ENCODE data around the gene CRISPLD2.

The CRISPLD2 gene

DNA sequence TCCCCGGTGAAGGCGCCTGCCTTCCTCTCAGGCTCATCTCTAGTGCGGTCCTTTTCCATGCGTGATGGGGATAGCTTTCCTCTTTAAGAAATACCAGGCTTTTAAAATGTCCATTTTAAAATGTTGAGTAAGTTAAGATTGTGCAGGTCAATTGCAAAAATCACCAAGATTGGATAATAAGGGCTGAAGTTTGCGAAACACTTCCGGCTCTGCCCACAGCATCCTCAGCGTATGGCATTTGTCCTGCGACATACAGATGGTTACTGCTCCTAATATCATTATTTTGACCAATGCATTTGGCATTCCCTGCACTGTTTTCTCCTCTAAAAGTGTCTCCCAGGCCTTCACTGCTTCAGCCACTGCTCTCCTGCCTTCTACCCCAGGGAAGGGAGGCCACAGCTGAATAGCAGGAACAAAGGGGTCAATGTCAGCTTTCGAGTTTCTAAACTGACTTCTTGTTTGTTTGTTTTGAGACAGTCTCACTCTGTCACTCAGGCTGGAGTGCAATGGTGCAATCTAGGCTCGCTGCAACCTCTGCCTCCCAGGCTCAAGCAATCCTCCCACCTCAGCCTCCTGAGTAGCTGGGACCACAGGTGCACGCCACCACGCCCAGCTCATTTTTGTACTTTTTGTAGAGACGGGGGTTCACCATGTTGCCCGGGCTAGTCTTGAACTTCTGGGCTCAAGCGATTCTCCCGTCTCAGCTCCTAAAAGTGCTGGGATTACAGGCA lies 91.9 kb downstream of the CRISPLD2 start:
- no peak for FAIRE-seq
- no peak for TF ChIP-seq POLR2A (IDR thresholded peaks at IDR 0.05; ENCODE audit: low read depth, low read length)
- no peak for DNase-seq (ENCODE audit: insufficient read length, low spot score)

DNA sequence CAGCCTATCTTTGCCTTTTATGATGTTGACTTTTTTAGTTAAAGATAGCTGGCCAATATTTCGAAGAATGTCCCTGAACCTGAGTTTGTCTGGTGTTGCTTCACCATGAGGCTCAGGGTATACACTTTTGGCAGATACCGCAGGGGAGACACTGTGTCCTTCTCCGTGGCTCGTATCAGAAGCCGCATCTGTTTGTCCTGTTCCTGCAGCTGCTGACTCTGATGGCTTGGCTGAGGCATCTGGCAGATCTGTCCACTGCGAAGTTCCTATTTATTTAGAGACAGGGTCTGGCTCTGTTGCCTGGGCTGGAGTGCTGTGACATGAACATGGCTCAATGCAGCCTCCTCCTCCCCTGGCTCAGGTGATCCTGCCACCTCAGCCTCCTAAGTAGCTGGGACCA lies 93.5 kb downstream of the CRISPLD2 start:
- TF ChIP-seq POLR2A (IDR thresholded peaks at IDR 0.05; ENCODE audit: low read depth, low read length): no peak
- DNase-seq (ENCODE audit: insufficient read length, low spot score): no peak
- FAIRE-seq: no peak

DNA sequence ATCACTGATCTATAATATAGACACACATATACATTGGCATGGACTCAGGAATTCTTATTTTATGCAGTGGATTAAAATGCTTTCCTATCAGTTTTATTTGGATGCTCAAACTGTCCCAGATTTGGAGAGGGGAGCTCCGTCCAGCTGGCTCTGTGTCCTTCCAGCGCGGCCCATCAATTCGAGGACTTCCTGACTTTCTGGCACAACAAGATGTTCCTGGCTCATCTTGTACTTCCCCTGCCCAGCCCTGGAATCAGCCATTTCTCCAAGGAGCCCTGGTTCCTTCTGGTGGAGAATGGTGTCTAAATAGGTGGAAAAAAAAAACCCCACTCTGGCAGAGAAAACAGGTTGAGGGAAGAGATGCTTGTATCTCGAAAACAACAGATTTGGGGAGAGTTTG lies 94.5 kb downstream of the CRISPLD2 start:
- no peak for DNase-seq (ENCODE audit: insufficient read length, low spot score)
- TF ChIP-seq POLR2A (IDR thresholded peaks at IDR 0.05; ENCODE audit: low read depth, low read length): no peak

DNA sequence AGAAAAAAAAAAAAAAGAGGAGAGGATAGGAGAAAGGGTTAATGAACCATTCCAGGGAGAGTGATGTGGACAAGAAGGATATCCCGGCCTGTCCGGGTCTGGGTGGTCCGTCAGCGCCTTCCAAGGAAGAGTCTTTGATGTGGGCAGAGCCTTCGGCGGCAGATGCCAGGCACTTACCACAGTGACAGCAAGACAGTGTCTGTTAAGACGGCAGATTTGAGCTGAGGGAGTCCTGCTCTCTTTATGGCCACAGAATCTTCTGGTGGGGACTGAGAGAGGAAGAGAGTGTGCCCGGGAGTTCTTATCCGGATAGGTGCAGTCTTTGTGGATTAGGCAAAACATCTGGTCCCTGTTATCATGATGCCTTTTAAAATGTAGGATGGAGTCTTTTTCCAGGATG lies 96.4 kb downstream of the CRISPLD2 start:
- TF ChIP-seq POLR2A (IDR thresholded peaks at IDR 0.05; ENCODE audit: low read depth, low read length): no peak
- no peak for FAIRE-seq
- DNase-seq (ENCODE audit: insufficient read length, low spot score): no peak

More for the DNA sequence above, 94.5 kb downstream of the CRISPLD2 start:
- no peak for FAIRE-seq

DNA sequence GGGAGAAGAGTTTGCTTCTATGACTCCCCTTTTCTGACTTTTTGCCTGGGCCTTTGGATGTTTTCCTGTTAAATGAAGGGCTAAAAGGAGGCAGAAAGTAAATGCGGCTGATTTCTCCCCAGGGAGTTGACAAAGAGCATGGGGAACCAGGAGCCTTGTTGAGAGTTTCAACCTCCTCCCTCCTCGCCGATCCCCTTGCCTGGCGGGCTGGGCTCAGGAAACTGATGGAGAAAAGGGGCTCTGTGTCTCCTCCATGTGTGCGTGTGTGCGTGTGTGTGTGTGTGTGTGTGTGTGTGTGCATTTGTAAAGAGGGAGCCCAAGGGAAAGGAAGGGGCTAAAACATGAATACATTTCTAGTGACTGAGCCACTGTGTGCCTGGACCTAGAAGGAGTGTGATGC lies 97.1 kb downstream of the CRISPLD2 start:
- DNase-seq (ENCODE audit: insufficient read length, low spot score) (no peak), FAIRE-seq (no peak)
- no peak for TF ChIP-seq POLR2A (IDR thresholded peaks at IDR 0.05; ENCODE audit: low read depth, low read length)

DNA sequence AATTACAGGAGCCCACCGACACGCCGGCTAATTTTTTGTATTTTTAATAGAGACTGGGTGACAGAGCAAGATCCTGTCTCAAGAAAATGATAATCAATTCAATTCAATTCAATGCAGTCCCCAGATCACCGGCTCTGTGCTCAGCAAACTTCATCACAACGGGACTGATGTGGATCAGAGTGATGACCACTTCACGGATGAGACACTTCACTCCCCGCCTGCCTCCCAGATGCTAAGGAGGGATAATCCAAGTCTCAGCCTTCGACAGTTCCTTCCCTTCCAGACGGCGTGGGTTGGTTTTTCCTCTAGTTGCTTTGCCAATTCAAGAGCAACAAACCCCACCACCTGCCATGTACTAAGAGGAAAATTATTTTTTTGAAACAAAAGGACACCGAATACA lies 97.7 kb downstream of the CRISPLD2 start:
- DNase-seq (ENCODE audit: insufficient read length, low spot score): no peak
- no peak for TF ChIP-seq POLR2A (IDR thresholded peaks at IDR 0.05; ENCODE audit: low read depth, low read length)
- FAIRE-seq: no peak

DNA sequence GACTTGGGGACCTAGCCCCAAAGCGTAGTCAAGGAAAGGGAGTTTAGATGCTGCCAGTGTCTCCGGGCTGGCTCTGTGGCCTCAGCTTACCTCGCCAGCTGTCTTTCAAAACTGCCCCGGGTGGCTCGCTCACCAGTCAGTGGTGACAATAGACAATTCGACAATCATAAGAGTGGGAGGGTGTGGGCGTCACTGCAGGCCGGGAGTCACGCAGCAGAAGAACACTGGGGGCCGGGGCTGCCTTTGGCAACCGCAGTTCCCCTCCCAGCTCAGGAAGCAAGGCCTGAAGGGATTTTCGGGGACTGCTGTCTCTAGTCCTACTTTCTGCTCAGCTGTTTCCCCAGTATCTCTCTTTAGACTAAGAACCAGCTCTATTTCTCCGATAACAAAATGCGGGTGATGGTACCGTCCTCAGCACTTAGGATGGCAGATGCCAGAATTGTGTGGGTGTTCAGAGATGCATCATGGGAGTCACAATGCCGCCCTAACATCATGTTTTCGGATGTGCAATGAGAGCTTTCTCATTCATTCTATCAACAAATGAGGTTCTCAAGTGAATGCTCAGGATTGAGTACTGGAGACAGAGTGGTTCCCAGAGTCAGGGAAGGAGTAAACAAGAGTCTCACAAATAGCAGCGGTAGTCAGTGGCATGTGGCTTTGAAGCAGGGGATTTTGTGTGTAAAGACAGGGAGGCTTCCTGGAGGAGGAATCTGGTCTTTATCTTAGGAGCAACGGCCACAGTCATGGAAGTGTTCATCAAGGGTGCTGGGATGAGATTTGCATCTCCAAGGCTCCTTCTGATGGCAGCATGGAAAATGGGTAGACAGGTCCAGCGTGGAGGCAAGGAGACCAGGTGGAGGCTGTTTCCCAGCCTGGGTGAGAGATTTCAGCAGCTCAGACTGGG lies 98.5 kb downstream of the CRISPLD2 start:
- TF ChIP-seq POLR2A (IDR thresholded peaks at IDR 0.05; ENCODE audit: low read depth, low read length): no peak
- FAIRE-seq (no peak), DNase-seq (ENCODE audit: insufficient read length, low spot score) (no peak)

DNA sequence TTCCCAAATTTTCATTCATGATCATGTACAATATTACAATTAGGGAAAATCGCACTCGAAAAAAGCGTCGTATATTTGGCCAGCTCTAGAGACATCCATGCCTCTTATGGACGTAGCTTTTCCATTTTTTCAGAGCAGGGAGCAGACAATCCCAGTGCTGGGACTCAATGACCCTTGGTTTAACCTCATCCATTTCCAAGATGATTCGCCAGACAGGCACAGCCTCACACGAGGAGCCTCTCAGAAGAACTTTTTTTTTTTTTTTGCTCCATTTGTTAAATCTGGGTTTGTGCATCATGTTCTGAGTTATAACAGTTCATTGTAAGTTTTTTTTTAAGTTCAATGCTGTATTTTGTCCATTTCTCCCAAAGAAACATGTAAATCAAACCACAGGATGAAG lies 99.5 kb downstream of the CRISPLD2 start:
- no peak for TF ChIP-seq POLR2A (IDR thresholded peaks at IDR 0.05; ENCODE audit: low read depth, low read length)
- DNase-seq (ENCODE audit: insufficient read length, low spot score) (no peak), FAIRE-seq (no peak)

DNA sequence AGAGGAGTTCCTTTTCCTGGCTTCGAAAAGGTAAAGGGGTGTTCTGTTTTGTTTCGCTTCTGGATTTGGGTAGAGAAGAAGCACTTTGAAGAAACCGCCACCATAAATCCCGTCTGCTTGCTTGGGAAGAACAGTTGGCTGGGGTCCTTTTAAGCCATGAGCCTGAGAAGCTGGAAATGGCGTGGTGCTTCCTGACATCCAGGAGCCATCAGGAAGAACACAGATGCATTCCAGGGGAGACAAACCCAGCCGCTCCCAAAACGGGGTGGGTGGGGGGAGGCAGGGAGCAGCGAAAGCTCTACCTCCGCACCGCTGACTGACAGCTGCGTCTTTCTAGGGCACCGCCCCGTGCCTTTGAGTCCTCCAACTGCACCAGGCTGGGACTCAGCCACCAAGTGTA lies 99.9 kb downstream of the CRISPLD2 start:
- no peak for TF ChIP-seq POLR2A (IDR thresholded peaks at IDR 0.05; ENCODE audit: low read depth, low read length)
- FAIRE-seq (no peak), DNase-seq (ENCODE audit: insufficient read length, low spot score) (no peak)

DNA sequence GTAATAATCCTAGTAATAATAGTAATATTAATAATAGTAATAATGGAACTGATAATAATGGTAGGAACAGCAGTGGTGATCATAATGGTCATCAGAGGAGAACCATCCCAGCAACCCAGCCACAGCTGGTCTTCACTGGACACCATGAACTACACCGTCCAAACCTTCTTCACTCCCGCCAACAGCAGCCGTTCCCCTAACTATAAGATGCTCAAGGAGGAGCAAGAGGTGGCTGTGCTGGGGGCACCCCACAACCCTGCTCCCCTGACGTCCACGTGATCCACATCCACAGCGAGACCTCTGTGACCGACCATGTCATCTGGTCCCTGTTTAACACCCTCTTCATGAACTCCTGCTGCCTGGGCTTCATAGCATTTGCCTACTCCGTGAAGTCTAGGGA lies 100.5 kb downstream of the CRISPLD2 start:
- TF ChIP-seq POLR2A (IDR thresholded peaks at IDR 0.05; ENCODE audit: low read depth, low read length): no peak
- no peak for FAIRE-seq
- no peak for DNase-seq (ENCODE audit: insufficient read length, low spot score)

DNA sequence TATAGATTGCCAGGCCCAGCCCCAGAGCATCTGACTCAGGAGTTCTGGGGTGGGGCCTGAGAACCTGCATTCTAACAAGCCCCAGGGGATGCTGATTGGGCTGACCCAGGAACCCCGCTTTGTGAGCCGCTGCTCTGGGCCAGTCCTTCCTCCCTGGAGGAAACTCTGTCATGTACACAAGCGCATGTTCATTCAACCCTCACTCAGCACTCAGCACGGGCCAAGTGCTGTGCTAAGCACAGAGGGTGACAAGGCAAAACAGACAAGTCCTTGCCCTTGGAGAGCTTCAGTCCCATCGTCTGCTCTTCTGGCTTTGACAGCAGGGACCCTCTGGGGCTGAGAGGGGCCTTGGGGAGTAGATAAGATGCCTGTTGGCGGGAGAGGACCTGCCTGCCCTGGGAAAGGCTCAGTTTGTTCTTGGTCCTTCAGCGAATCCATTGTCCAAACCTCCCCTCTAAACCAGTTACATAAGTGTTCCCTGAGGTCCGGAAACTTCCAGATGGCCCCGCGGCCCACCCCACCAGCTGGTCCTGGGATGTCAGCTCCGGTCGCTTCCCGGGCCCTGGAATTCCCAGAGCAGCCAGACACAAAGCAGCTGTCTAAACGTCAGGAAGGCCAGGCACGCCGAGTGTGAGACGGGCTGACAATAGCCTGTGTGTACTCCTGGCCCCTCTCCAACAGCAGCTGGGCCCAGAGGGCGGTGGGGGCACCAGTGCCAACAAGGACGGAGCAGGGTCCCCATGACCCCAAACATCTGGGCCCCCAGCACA lies 102.8 kb downstream of the CRISPLD2 start:
- TF ChIP-seq POLR2A (IDR thresholded peaks at IDR 0.05; ENCODE audit: low read depth, low read length): no peak
- FAIRE-seq: no peak

DNA sequence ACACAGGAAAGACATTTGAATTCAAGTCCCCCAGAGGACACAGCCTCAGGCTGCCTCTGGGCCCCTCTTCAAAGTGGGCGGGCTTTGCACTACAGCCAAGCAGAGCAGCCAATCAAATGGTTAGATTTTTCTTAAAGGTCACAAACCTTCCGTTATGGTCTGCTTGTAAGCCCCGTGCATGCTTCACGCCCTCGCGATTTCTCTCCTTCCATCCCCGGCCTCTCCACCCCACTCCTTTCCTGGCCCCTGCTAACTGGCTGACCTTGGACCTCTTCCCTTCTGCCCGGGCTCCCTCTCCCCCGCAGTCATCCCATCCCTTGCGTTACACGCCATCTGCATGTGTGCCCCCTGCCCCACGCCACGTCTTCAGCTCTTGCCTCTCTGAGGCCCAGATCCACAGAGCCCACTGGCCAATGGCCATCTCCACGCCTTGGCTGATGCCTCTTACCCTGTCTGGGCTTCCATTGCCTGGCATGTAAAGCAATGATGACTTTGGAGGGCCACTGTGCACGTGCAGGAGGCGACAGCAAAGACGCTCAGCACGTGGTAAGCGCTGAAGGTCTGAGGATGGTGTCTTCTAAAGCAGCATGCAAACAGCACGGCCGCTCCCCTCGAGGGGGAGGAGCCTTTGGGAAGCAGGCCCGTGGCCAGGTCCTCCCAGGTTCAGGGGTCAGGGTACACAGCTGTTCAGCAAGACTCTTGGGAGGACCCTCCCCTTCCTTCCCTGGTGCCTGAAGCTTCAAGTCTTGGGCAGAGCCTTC lies 104.7 kb downstream of the CRISPLD2 start:
- no peak for DNase-seq (ENCODE audit: insufficient read length, low spot score)
- TF ChIP-seq POLR2A (IDR thresholded peaks at IDR 0.05; ENCODE audit: low read depth, low read length): no peak
- no peak for FAIRE-seq

More for the DNA sequence above, 102.8 kb downstream of the CRISPLD2 start:
- DNase-seq (ENCODE audit: insufficient read length, low spot score): no peak

DNA sequence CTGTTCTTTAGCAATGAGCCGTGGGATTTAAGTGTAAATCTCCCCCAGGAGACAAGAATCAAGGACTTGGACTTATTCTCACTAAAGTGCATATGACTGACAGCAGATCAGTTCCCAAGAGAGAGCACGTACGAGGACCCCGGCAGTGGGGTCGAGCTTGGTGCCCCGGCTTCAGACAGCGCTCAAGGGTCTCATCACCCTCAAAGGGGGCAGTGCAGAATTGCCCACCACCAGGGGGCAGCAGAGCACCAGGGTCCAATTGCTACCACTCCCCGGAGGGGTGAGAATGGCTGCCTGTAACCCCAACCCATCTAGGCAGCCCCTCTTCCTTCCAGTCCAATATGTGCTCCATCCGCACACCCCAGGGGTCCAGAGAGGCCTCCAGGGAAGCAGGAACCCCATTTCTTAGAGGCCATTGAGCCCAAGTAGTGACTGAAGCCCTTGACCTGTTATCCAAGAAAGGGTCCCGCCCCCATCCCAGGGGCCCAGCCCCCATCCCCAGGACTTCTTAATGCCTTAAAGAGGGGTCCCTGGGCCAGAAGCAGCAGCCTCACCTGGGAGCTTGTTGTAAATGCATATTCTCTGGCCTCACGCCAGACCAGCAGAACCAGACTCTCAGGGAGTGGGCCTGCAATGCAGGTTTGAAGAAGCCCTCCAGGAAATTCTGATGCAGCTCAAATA lies 105.4 kb downstream of the CRISPLD2 start:
- no peak for DNase-seq (ENCODE audit: insufficient read length, low spot score)
- no peak for TF ChIP-seq POLR2A (IDR thresholded peaks at IDR 0.05; ENCODE audit: low read depth, low read length)
- FAIRE-seq: no peak

Measured in H54 (cell line).